GDM1 (cell line): Measurements from ENCODE around the gene FGFRL1.
"Not testable (repeated sequence)": the region's sequence is repeated elsewhere in the genome, so short reads cannot be mapped to it uniquely, and the experiment has no call there.

Experiments
- DNase-seq: peaks from one replicate; lab custom pipeline; 2025; lab: John Stamatoyannopoulos, UW

FGFRL1 gene

DNA sequence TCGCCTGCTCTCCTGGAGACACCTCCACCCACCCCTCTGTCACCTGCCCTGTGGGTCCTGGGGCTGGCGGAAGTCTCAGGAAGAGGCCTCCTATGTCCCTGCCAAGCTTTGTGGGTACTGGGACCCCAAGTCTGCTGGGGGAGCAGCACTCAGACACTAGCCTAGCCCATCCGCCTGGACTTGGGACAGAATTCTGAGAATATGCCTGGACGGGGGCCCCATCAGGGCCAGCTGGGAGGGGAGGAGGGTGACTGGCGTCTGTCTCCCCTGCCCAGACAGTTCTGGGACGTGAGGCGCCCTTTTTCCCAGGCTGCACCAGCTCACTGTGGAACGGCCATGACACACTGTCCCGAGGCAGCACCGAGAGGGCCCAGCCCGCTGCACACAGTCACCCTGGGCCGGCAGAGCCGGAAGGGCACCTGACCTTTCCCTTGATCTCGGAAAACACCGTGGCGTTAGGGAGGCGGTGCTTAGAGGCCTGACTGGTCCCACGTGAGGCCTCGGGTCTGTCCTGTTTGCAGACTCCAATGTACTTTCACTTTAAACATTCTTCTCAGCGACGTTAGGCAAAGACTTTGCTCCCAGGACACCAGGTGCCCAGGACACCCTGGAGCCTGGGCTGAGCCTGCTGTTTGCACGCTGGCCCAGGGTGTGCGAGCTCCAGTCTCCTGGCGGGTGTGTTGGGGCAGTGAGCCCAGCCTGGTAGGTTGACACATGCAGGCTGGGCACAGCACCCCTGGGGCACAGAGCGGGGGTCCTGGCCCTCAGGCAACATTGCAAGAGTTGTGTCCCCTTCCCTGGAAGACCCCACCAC, 18.9 kb upstream of the FGFRL1 start:
- no peak for DNase-seq

DNA sequence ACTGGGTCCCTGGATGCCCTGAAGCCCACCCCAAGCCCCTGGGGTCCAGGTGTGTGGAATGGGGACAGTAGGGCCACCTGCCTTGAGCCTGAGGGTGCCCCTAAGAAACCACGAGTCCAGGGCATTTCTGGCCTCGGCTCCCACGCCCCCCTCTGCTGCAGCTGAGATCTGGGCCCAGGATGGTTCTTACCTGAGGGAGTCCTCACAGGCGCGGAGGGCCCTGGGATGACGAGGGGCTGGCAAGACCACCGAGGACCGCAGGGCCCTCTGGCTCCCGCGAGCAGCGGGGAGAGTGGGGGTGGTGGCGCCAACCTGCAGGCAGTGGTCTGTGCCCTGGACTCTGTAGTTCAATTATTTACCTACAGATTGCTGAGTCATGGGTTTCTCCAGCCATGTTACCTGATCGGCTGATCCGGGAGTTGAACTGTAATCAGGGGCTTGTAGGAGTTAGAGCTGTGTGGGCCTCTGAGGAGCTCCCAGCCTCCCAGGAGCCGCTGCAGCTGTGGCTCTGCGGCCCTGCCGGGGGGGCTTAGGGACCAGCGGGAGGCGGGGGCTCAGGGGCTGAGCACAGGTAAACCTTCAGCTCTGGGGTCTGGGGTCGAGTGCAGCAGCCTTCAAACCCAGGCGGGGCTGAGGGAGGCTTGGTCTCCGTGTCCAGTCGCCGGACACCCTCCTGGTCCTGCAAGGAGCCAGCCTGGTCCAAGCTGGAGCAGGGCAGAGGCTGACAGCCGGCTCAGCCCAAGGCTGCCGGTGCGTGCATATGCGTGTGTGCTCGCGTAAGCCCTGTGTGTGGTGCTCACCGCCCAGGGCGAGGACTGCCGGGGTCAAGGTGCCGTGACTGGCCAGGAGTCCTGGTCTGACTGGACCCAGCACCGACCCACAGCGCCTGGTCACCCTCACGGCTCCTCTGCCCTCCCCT, 18.1 kb upstream of the FGFRL1 start, which contains the start of gene SLC26A1:
Gene SLC26A1, minus strand, starts transcription at position 294 of the 919 bp plus-strand sequence. CDS start 1,701 bp downstream, outside the sequence.
- DNase-seq: no peak

DNA sequence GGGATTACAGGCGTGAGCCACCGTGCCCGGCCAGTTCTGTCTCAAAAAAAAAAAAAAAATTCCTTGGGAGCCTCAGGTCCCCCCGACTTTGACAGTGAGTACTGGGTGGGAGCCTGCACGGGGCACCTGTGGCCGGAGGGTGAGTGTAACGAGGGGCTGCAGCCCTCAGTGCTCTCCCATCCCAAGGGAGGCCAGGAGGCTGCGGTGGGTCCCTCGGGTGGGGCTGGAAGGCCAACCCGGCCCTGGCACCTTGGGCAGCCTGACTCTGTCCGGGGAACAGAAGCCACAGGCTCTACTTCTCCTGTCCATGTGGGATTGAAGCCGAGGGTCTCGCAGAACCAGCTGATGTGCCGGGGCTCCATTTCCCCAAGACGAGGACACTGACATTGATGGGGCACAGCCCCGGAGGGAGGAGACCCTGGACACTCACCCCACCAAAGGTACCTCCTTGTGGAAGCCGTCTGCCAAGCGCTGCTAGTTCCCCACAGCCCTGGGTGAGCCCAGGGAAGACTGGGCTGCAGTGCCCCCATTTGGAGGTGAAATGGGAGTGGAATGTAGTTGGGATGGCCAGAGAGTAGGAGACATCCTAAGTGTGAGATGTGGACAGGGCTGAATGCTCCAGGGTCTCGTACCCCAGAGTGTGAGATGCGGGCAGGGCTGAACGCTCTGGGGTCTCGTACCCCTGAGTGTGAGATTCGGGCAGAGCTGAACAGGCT, 16.0 kb upstream of the FGFRL1 start:
- no peak for DNase-seq

DNA sequence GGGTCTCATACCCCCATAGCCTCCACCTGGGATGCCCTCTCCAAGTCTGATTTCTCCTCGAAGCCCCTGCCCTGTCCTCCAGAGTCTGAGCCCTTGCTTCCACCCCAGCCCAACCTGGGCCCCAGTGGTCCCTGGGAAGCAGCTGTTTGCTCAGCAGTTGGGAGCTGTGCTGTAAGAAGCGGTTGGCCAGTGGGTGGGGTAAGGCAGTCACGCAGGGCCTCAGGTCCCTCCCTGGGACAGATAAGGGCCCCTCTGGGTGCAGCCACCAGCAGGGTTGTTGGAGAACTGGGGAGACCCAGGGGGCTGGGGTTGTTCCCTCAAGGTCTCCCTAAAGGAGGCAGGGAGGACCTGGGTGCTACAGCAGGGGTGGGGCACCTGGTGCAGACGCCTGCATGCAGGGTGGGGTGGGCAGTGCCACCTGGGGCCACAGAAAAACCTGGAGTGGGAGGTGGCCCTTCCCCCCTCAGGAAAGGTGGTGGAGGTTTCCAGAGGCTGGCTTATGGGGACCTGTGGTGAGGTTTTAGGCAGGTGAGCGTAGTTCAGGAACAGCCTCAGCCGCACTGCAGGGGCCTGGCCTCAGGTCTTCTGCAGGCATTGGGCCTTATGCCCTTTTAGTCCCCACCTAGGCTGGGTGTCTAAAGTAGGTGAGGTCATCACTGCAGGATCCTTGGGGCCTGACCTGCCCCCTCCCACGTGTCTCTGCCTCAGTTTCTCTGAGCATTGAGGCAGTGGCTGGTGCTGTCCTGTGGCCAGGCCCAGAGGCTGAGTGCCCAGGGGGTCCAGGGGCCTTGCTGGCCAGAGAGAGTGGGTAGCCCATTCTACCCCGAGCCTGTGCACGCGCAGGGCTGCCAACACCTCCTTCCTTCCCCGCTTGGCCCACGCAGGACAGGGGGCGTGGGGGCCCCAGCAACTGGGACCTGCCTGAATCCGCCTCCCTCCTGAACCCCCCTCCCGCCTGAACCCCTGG, 15.1 kb upstream of the FGFRL1 start:
- DNase-seq: no peak

DNA sequence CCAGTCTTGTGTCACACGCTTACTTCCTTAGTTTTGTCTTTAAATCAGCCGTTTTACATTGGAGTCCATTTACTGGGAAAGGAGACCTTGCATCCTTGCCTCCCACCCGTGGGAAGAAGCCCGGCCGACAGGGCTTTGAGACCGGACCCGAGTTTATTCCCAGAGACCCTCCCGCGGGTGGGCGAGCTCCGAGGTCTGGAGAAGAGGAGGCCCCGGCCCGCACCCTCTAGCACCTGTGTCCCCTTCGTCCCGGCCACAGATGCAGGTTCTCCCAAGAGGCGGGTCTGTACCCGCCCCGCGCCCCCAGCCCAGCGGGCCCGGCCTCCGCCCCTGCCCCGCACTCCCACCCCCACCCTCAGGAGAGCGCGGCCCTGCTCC, 14.4 kb upstream of the FGFRL1 start:
- DNase-seq: no peak

DNA sequence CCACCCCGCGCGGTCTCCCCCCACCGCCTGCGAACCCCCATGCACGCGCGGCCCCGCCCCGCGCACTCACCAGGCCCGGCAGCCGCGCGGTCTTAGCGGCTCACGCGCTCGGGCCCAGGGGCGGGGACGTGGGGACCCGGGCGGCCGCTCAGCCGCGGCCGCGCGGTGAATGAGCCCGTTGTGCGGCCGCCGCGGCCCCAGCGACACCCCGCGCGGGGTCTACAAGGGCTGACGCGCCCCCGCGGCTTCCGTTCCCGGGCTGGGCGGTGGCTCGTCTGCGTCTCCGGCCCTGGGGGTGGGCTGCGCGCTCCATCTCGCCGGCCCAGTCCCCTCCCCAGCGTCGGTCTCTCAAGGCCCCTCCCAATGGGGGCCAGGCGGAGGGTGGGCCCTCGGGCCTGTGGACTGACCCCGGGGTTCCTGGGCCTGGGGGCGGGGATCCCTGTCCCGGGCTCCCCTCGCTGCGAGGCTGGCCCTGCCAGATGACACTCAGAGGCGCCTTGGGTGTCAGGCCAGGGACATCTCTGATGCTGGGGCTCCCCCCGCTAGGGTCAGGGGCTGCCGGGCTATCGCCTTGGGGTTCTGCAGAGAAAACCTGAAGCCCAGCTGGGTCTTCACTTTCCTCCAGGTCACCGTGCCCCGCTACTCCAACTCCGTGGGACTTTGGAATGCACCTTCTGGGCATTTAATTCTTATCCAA, 13.9 kb upstream of the FGFRL1 start:
- DNase-seq: no peak

DNA sequence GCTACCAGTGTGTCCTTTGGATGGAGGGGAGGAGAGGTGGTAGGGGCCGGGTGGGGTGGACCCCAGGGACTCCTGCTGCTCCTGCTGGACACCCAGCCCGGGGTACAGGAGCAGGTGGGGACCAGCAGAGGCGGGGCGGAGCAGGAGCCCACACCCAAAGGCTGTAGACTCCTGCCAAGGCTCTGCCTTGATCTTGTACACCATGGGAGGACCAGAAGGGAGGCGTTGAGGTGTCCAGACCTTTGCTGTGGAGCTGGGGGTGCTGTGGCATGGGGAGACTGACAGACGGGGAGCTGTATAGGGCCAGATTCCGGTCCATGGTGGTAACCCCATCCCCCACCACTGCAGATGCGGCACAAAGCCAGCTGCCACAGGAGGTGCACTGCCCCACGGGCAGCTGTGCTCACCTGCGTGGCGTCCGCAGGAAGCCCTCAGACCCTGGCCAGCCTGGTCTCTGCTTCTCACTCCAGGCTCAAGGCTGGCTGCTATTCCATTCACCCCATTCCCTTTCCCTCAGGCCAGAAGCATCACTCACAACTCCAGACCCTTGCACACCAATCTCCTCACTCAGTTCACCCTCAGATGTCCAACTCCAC, 13.2 kb upstream of the FGFRL1 start:
- no peak for DNase-seq

DNA sequence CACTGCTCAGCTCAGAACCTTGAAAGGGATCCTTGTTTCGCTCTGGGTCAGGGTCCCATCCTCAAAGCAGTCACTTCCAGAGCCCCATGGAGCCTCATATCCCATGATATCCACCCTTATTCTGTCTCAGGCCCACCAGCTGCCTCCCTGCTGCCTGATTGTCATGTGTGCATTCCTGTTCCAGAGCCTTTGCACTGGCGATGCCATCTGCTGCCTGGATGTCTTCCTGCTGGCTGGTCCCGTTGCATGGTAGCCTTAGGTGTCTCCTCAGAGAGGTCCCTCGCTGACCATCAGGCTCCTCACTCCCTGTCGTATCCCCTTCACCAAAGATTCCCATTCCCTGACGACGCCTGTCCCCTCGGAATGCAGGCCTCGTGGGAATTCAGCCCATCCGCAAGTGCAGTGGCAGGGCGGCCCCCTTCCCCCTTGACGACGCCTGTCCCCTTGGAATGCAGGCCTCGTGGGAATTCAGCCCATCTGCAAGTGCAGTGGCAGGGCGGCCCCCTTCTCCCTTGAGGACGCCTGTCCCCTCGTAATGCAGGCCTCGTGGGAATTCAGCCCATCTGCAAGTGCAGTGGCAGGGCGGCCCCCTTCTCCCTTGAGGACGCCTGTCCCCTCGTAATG, 12.1 kb upstream of the FGFRL1 start:
- not testable (repeated sequence) for DNase-seq

DNA sequence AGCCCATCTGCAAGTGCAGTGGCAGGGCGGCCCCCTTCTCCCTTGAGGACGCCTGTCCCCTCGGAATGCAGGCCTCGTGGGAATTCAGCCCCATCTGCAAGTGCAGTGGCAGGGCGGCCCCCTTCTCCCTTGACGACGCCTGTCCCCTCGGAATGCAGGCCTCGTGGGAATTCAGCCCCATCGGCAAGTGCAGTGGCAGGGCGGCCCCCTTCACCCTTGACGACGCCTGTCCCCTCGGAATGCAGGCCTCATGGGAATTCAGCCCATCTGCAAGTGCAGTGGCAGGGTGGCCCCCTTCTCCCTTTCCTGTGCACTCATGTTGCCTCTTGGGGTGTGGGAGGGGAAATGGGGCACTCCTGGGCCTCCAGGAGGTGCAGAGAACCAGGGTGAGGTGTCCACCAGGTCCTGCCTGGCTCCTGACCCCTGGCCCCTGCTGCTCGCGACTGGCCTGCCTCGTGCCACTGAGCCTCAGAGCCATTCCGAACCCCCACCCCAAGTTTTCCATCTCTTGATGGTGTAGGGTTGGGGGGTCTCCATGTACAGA, 11.5 kb upstream of the FGFRL1 start:
- no peak for DNase-seq

DNA sequence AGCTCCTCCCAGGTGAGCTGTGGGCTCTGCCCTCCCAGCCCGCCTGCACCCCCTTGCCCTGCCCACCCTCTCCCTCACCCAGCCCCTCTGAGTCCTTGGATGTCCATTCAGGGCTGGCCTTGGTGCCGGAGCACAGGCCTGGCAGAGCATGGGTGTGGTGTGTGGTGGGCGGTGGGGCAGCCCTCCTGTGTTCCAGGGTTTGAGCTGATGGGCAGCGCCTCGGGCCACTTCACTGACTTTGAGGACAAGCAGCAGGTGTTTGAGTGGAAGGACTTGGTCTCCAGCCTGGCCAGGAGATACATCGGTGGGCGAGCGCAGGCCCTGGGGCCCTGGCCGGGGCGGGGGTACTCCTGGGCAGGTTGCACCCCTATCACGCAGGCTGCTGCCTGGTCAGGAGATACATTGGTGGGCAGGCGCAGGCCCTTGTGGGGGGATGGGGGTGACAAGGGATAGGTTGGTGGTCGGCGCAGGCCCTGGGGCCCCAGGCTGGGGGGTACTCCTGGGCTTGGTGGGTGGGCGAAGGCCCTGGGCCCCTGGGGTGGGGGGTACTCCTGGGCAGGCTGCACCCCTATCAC, 10.7 kb upstream of the FGFRL1 start:
- DNase-seq: no peak

DNA sequence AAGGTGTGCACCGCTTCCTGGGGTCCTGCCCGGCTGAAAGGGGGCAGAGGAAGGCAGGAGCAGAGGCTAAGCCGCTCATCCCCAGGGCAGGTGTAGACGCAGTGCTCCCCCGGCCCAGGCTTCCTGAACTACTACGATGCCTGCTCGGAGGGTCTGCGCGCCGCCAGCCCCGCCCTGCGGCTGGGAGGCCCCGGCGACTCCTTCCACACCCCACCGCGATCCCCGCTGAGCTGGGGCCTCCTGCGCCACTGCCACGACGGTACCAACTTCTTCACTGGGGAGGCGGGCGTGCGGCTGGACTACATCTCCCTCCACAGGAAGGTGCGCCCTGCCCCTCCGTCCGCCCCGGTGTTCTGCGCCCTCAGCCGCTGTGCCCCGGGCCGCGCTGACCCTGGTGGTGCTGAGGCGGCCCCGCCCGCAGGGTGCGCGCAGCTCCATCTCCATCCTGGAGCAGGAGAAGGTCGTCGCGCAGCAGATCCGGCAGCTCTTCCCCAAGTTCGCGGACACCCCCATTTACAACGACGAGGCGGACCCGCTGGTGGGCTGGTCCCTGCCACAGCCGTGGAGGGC, 9.8 kb upstream of the FGFRL1 start:
- no peak for DNase-seq

DNA sequence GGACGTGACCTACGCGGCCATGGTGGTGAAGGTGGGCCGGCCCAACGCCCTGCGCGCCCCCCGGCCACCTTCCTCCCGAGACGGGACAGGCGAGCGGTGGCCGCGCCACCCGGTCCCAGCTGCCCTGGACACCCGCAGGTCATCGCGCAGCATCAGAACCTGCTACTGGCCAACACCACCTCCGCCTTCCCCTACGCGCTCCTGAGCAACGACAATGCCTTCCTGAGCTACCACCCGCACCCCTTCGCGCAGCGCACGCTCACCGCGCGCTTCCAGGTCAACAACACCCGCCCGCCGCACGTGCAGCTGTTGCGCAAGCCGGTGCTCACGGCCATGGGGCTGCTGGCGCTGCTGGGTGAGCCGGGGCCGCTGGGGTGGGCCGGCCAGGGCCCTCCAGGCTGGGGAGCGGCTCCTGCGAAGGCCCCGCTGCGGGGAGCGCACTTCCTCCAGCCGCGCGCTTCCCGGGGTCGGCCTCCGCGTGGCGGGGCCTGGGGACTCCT, 9.2 kb upstream of the FGFRL1 start:
- DNase-seq: no peak

DNA sequence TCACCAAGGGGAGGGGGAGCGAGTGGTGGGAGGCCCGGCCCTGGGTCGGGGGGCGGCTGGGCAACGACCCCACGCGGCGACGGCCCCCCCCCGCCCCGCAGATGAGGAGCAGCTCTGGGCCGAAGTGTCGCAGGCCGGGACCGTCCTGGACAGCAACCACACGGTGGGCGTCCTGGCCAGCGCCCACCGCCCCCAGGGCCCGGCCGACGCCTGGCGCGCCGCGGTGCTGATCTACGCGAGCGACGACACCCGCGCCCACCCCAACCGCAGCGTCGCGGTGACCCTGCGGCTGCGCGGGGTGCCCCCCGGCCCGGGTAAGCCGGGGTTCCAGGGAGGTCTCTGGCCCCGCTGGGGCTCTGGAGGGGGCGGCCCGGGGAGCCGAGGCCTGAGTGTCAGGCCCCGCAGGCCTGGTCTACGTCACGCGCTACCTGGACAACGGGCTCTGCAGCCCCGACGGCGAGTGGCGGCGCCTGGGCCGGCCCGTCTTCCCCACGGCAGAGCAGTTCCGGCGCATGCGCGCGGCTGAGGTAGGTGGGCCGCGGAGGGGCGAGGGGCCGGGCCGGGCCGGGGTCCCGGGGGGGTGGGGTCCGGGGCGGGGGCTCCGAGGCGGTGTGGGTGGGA, 8.7 kb upstream of the FGFRL1 start:
- DNase-seq: no peak

DNA sequence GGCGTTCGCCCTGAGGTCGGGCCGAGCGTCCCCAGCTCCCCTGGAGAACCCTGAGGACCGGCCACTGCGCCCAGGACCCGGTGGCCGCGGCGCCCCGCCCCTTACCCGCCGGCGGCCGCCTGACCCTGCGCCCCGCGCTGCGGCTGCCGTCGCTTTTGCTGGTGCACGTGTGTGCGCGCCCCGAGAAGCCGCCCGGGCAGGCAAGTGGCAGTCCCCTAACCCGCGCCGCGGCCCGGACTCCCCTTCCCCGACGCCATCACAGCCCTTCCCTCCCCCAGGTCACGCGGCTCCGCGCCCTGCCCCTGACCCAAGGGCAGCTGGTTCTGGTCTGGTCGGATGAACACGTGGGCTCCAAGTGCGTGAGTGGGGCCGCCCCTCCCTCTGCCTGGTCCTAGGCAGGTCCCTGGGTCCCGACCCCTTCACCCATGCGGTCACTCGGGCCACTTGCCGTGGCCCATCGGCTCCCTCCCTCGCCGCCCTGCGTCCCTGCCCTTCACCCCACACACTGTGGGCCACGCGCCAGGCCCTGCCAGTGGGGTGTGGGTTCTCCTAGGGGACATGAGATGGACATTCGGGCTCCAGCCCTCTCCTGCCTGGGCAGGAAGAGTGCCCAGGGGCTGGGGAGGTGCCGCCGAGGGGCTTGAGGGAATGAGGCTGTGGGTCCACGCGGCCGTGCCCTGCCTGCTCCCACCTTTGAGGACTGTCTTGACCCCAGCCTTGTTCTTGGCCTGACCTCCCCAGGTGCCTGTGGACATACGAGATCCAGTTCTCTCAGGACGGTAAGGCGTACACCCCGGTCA, 8.0 kb upstream of the FGFRL1 start:
- DNase-seq: no peak

DNA sequence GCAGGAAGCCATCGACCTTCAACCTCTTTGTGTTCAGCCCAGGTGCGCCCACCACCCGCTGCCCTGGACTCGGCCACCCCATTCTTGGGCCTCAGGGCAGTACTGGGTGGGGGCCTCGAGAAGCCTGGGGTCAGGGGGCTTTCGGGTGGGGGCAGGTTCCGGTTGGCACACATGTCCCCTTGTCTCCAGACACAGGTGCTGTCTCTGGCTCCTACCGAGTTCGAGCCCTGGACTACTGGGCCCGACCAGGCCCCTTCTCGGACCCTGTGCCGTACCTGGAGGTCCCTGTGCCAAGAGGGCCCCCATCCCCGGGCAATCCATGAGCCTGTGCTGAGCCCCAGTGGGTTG, 7.4 kb upstream of the FGFRL1 start:
- DNase-seq: no peak

DNA sequence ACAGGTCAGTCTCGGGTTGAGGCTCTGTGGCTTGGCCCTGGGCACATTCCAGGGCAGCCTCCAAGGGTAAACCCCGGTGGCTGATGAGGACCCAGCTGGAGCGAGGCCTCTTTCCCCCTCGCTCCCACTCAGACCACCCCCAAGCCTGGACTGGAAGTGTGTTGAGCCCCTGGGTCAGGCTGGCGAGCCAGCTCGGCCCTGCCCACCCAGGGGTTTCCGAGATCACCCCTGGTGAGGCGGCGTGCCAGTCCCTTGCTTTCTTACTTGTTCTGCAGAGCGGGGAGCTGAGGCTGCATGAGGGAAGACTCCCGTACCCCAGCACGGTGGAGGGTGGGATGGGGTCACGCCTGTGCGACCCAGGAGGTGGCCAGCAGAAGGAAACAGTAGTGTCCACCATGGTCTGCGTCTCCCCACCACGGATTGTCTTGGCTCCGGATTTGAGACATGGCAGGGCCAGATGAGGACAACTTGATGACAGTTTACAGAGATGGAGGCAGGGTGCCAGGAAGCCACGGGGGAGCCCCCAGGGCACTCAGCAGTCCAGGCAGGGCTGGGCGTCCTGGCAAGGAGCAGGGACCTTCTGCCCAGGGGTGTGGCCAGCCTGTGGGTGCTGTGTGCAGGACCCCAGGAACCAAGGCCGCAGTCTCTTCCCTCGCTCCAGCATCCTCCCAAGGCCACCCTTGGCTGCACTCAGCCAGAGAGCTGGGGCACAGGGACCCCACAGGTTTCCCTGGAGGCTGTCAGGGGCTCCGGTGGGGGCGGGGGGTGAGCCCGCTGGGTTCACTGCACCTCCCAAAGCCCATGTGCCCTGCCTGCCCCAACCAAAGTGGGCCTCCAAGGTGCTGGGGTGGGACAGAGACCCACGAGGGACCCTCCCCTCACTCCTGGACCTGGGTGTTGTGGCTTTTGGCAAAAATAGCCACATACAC, 6.6 kb upstream of the FGFRL1 start:
- DNase-seq: no peak
